Ovary (tissue), 9 donors: ENCODE results near the gene TMEM184C. TPM values are rescaled to one million over a fixed set of nuclear protein-coding genes. Genes with fewer than 3 reads are reported as not detected.

Experiments
- DNase-seq, 5 donors: peaks; one replicate each; pipeline ENCODE4 v3.0.0-alpha.2; 2019 to 2020
- H3K27ac ChIP-seq, 2 donors: fragments of 200-600 bp; one replicate each; pipeline versions ENCODE4 v1.5.1 to v1.8.0; 2019 to 2022
- H3K27me3 ChIP-seq: fragments of 200-600 bp; one replicate; pipeline ENCODE4 v1.8.0; 2022
- H3K36me3 ChIP-seq: fragments of 200-600 bp; sonication (generic); one replicate; pipeline ENCODE4 v1.5.1; 2019
- H3K4me1 ChIP-seq: one replicate; pipeline ENCODE4 v1.8.1; 2013; ENCODE audit warnings: mild to moderate bottlenecking, moderate library complexity; ENCODE audit not compliant: insufficient read depth
- H3K4me3 ChIP-seq: fragments of 200-600 bp; sonication (generic); one replicate; pipeline ENCODE4 v1.5.1; 2017
- H3K9me3 ChIP-seq, 2 donors: fragments of 200-600 bp in 1 of 2; sonication (generic) in 1 of 2; one replicate each; pipeline versions ENCODE4 v1.5.1 to v1.8.1; 2013 to 2019; ENCODE audit warnings: mild to moderate bottlenecking in 1 of 2, moderate library complexity in 1 of 2
- EP300 ChIP-seq: sonication (generic); formaldehyde crosslinking; IDR thresholded peaks from one replicate; pipeline ENCODE4 v1.6.1; 2017; ENCODE audit warnings: antibody characterized with exemption
- POLR2A ChIP-seq: fragments of 450-650 bp; IDR thresholded peaks from one replicate; pipeline ENCODE4 v1.6.1; 2017; ENCODE audit warnings: antibody characterized with exemption, mild to moderate bottlenecking, moderate library complexity
- WGBS, 3 donors: extraction: QIAGEN DNeasy Blood & Tissue Kit in 1 of 3; methylation state at CpG; one replicate each; pipeline versions ENCODE4 v1.1.5 to v1.1.7; 2013 to 2017; 5-methylcytosine and 5-hydroxymethylcytosine counted together
- intact Hi-C, 4 donors: fragments of 100-400 bp; cut with DNase I; formaldehyde crosslinking; loops; one replicate each; pipeline versions ENCODE4 v1.11.0 to v1.15.1; 2022 to 2023
- polyA plus RNA-seq, 2 donors: library from polyadenylated mRNA; stranded (reverse); fragments of 200-250 nt in 1 of 2; fragments of 350-450 nt in 1 of 2; fragmentation: Illumina TruSeq in 1 of 2; extraction: RNeasy Lipid Tissue Mini Kit (QIAGEN cat#74804) in 1 of 2; gene quantifications; one replicate each; pipeline ENCODE4 v1.2.3, GENCODE V29; 2013 to 2014
- total RNA-seq, 7 donors: library from RNA; depleted of rRNA in 2 of 7; stranded (reverse); fragments of >200 nt in 2 of 7; fragmentation: NEBNext Ultra II Directional in 3 of 7; extraction: Animal tissue kit (Norgen Biotek cat#: 25700) in 3 of 7; gene quantifications; one replicate each; pipeline versions ENCODE4 v1.1.0 to v1.2.4, GENCODE V29; 2016 to 2023
- TF ChIP-seq, protein P1 (sequence below), 3 donors: fragments of 450-650 bp in 2 of 3; fragments of 200-600 bp in 1 of 3; IDR thresholded peaks; one replicate each; pipeline versions ENCODE4 v1.5.1 to v1.8.0; 2016 to 2022; ENCODE audit warnings: antibody characterized with exemption in 3 of 3, mild to moderate bottlenecking in 1 of 3
- donor health status: DM: no; HTN: no; CAD: no; lungs with moderate emphysema.
- donor health status: DM: no; HTN: no; CAD: no.
- donor health status: Bipolar disorder and iron deficiency.
- donor health status: DM: yes; HTN: yes; CAD: no.
- donor health status: DM: no; HTN: no; CAD: no.
- donor health status: DM: yes; HTN: yes; CAD: no.

TMEM184C gene
- total and polyA plus RNA-seq, 9 donors = 12.9 to 32.0 (median 27.6) TPM

DNA sequence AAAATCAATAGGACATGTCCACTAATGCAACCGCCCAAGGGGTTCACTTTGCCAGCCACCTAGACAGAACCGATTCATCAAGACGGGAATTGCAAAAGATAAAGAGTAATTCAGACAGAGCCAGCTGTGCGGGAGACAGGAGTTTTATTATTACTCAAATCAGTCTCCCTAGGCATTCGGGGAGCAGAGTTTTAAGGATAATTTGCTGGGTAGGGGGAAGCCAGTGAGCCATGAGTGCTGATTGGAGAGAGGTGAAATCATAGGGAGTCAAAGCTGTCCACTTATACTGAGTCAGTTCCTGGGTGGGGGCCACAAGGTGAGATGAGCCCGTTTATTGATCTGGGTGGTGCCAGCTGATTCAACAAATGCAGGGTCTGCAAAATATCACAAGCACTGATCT is 8.5 kb downstream of the TMEM184C start:
- WGBS, 3 donors = 81 to 86% (median 81%) methylated on average over 6 of the region's 6 CpGs
- Histone ChIP-seq H3K4me3 (no peak overlapping the region), H3K9me3 (no peaks in the 10 kb centered on the region), H3K27me3 (no peaks in the 10 kb centered on the region), H3K36me3 (no peaks in the 10 kb centered on the region), H3K27ac (no peak overlapping the region), H3K4me1 (peaks cover 6% of the 10 kb centered on the region)
- no peak for DNase-seq
- intact Hi-C loops = no loop called here
- TF ChIP-seq, protein P1, sequence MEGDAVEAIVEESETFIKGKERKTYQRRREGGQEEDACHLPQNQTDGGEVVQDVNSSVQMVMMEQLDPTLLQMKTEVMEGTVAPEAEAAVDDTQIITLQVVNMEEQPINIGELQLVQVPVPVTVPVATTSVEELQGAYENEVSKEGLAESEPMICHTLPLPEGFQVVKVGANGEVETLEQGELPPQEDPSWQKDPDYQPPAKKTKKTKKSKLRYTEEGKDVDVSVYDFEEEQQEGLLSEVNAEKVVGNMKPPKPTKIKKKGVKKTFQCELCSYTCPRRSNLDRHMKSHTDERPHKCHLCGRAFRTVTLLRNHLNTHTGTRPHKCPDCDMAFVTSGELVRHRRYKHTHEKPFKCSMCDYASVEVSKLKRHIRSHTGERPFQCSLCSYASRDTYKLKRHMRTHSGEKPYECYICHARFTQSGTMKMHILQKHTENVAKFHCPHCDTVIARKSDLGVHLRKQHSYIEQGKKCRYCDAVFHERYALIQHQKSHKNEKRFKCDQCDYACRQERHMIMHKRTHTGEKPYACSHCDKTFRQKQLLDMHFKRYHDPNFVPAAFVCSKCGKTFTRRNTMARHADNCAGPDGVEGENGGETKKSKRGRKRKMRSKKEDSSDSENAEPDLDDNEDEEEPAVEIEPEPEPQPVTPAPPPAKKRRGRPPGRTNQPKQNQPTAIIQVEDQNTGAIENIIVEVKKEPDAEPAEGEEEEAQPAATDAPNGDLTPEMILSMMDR (IDR thresholded peaks at IDR 0.05) = no peak
- no peak for TF ChIP-seq EP300
- no peak for TF ChIP-seq POLR2A

DNA sequence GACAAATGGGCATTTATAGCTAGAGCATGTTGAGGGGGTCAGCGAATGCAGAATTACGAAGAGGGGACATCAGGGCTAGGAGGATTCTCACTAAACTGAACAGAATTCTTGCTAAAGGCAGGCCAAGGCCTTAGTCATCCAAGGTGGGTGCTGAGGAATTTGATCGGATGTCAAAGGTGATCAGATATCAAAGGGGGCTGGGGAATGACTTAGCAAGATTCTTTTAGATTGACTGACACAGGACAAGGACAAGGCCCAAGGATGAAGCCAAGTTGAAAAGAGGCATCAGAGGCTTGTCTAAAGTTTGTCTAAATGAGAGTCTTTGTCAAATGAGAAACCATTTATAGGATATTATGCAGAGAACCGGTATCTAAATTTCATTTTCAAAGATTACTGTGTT is 9.7 kb downstream of the TMEM184C start:
- intact Hi-C loops = no loop called here
- TF ChIP-seq EP300 (no peak), POLR2A (no peak)
- TF ChIP-seq, protein P1 (IDR thresholded peaks at IDR 0.05) = no peak
- WGBS, 3 donors = 94 to 96% (median 95%) methylated on average over 4 of the region's 4 CpGs
- no peak overlapping the region for H3K4me3 ChIP-seq
- no peaks in the 10 kb centered on the region for H3K27me3 ChIP-seq
- peaks cover 2% of the 10 kb centered on the region for H3K4me1 ChIP-seq
- no peak overlapping the region for H3K27ac ChIP-seq
- no peaks in the 10 kb centered on the region for H3K36me3 ChIP-seq
- DNase-seq = no peak
- no peaks in the 10 kb centered on the region for H3K9me3 ChIP-seq

DNA sequence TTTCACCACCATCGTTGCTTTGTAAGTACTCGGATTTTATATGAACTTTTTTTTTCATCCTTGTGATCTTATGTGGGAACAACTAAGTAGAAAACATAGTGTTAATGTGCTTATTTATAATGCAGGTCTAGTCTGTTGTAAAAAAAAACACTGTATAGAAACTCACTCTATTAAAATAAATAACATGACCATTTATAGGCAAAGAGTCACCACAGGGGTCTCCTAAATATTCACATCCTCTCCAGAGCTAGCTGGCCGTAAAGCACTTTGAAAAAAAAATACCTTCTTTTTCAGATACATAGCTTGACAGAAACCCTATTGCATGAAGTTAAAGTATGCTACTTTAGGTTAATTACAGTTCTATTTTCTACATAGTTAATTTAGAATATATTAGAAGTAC is 11.2 kb downstream of the TMEM184C start:
- no peak overlapping the region for H3K27ac ChIP-seq
- 53 to 63% (median 63%) methylated on average over 3 of the region's 3 CpGs for WGBS, 3 donors
- DNase-seq = no peak
- H3K4me1 ChIP-seq = peaks cover 2% of the 10 kb centered on the region
- intact Hi-C loops = no loop called here
- H3K36me3 ChIP-seq = no peaks in the 10 kb centered on the region
- no peak overlapping the region for H3K4me3 ChIP-seq
- H3K27me3 ChIP-seq = no peaks in the 10 kb centered on the region
- TF ChIP-seq, protein P1 (IDR thresholded peaks at IDR 0.05) = no peak
- TF ChIP-seq POLR2A (no peak), EP300 (no peak)
- H3K9me3 ChIP-seq = no peaks in the 10 kb centered on the region

DNA sequence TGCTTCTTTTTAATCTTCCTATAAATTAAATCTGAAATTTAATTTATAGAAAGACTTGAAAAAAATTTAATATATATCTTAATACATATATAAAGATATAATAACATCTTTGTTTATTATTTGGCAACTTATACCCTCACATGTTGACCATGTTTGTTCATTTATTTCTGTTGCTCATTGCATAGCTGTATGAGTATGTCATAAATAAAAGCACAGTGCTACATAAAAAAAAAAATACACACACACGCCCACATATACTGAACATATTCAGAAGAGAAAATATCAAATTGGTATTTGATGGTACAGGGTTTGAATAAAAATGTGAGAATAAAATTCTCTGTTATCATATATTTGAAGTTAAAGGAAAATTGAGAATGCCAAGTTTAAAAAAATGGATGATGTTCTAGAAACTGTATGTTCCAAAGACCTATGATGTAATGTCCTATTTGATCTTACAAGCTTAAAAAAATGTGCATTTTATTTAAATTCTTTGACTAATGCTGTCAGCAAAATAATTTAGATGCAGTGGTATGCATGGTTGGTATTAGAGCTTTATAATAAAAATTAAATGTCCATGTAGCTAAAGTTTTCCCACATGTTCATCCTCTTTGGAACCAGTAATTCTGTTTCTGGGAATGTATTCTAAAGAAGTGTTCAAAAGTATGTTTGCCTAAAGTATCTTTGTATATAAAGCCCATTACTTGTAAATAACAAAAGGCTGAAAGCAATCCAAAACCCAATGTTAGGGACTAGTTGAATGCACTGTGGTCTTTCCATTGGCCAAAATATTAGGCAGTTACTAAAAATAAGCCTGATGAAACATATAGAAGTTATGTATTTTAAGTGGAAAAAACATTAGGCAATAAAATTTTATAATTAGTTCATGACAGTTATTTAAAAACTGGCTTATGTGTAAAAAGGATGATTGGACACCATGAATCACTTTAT is 12.9 kb downstream of the TMEM184C start:
- intact Hi-C loops = no loop called here
- no peak overlapping the region for H3K4me3 ChIP-seq
- H3K27ac ChIP-seq = no peak overlapping the region
- WGBS, 3 donors = 87 to 98% (median 97%) methylated on average over 1 of the region's 1 CpG
- no peaks in the 10 kb centered on the region for H3K9me3 ChIP-seq
- no peaks in the 10 kb centered on the region for H3K27me3 ChIP-seq
- no peaks in the 10 kb centered on the region for H3K36me3 ChIP-seq
- peaks cover 2% of the 10 kb centered on the region for H3K4me1 ChIP-seq
- TF ChIP-seq EP300 (no peak), POLR2A (no peak)
- TF ChIP-seq, protein P1 (IDR thresholded peaks at IDR 0.05) = no peak
- no peak for DNase-seq
